KOPT-K1 (cell line): ENCODE measurements around the gene LCP1.

ENCODE experiments used
- H3K27ac ChIP-seq: fragments of 200-600 bp; sonication (generic); 2 replicates; pipeline ENCODE4 v1.5.1; 2016; ENCODE audit warnings: antibody characterized with exemption, mild to moderate bottlenecking, low read depth, low read length; ENCODE audit not compliant: poor library complexity, severe bottlenecking
- H3K36me3 ChIP-seq: fragments of 200-600 bp; sonication (generic); 2 replicates; pipeline ENCODE4 v1.5.1; 2017; ENCODE audit warnings: antibody characterized with exemption, mild to moderate bottlenecking, low read length, moderate library complexity; ENCODE audit not compliant: insufficient read depth
- H3K9me3 ChIP-seq: fragments of 200-600 bp; sonication (generic); 2 replicates; pipeline ENCODE4 v1.5.1; 2017; ENCODE audit warnings: antibody characterized with exemption, low read length, mild to moderate bottlenecking; ENCODE audit not compliant: insufficient read depth, poor library complexity, severe bottlenecking

The LCP1 gene

GRCh38 chr13:46132109-46132508 is 49.9 kb downstream of the LCP1 start:
- no peak overlapping the region for H3K27ac ChIP-seq
- H3K9me3 ChIP-seq: no peaks in the 10 kb centered on the region
- H3K36me3 ChIP-seq: peaks cover 100% of the 10 kb centered on the region

DNA sequence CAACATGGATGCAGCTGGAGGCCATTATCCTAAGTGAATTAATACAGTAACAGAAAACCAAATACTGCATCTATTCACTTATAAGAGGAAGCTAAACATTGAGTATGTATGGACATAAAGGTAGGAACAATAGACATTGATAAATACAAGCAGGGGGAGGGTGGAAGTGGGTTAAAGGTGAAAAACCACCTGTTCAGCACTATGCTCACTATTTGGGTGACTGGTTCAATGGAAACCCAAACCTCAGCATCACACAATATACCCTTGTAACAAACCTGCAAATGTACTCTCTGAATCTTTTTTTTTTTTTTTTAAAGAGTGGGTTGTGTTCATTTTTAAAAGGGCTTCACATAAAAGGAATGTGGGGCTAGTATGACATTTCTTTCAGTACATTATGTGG is 50.3 kb downstream of the LCP1 start:
- Histone ChIP-seq H3K27ac (no peak overlapping the region), H3K36me3 (peaks cover 100% of the 10 kb centered on the region), H3K9me3 (no peaks in the 10 kb centered on the region)

- H3K9me3 ChIP-seq: no peaks in the 10 kb centered on the region
- peaks cover 99% of the 10 kb centered on the region for H3K36me3 ChIP-seq
- no peak overlapping the region for H3K27ac ChIP-seq
Observed at GRCh38 chr13:46129955-46130618, 51.9 kb downstream of the LCP1 start.

DNA sequence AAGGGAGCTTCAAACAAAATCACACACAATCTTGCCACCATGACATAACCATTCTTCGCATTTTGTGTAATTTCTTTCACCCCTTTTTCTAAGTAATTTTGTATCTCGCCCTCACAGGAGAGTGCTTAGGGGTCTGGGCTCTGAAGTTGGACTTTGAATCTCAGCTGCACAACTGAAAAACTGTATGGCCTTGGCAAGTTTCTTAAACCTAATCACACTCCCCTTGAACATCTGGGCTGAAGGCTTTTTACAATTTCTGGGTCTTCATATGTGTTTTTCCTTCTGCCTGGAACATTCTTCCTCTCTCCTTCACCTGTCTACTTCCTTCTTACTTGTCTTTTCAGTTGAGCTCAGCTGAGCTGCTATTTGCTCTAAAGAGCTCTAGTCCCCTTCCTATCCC is 52.9 kb downstream of the LCP1 start:
- H3K36me3 ChIP-seq: peaks cover 97% of the 10 kb centered on the region
- no peaks in the 10 kb centered on the region for H3K9me3 ChIP-seq
- no peak overlapping the region for H3K27ac ChIP-seq

GRCh38 chr13:46127358-46128023 is 54.5 kb downstream of the LCP1 start:
- Histone ChIP-seq H3K27ac (no peak overlapping the region), H3K36me3 (peaks cover 81% of the 10 kb centered on the region)

DNA sequence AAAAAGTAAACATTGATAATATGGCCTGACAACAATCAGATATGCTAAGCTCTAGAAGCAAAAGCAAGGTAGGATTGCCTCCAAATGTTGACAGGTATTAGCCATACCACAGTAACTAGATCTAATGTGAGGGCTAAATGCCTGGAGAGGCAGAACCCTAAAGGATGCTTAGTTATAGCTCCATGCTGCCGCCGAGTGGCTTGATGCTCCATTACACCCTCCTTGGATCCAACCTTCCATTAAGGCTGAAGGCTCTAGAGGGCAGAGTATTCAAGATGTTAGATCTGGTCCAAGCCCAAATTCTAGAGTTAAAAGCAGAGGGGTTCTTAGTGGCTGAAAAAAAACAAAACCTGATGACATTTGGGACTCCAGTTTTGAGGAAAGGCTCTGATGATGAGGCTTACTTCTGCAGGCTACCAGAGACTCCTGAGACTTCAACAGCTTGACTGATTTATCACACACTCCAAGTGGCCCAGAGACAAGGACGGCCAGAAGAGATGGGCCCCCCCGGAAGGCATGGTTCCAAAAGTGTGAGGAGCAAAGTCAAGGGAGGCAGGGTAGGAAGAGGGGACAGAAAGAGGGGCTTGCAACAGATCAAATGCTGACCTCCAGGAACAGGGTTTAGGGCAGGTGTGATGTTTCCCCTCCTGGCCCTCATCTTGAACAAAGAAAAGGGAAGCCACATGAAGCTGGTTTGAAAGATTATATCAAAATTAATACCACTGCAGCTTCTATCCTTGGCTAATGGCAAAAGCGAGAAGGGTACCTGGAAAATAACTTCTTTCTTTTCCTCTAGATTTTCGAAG is 55.2 kb downstream of the LCP1 start:
- Histone ChIP-seq H3K27ac (no peak overlapping the region), H3K36me3 (peaks cover 73% of the 10 kb centered on the region), H3K9me3 (no peaks in the 10 kb centered on the region)

More at GRCh38 chr13:46127358-46128023, 54.5 kb downstream of the LCP1 start:
- no peaks in the 10 kb centered on the region for H3K9me3 ChIP-seq

GRCh38 chr13:46126056-46126455 is 55.9 kb downstream of the LCP1 start:
- Histone ChIP-seq H3K9me3 (no peaks in the 10 kb centered on the region), H3K27ac (no peak overlapping the region), H3K36me3 (peaks cover 66% of the 10 kb centered on the region)

GRCh38 chr13:46124967-46125933 is 56.7 kb downstream of the LCP1 start:
- Histone ChIP-seq H3K9me3 (no peaks in the 10 kb centered on the region), H3K36me3 (peaks cover 58% of the 10 kb centered on the region), H3K27ac (no peak overlapping the region)

- no peak overlapping the region for H3K27ac ChIP-seq
- no peaks in the 10 kb centered on the region for H3K9me3 ChIP-seq
- H3K36me3 ChIP-seq: peaks cover 51% of the 10 kb centered on the region
Observed at GRCh38 chr13:46124531-46124966, 57.4 kb downstream of the LCP1 start.

DNA sequence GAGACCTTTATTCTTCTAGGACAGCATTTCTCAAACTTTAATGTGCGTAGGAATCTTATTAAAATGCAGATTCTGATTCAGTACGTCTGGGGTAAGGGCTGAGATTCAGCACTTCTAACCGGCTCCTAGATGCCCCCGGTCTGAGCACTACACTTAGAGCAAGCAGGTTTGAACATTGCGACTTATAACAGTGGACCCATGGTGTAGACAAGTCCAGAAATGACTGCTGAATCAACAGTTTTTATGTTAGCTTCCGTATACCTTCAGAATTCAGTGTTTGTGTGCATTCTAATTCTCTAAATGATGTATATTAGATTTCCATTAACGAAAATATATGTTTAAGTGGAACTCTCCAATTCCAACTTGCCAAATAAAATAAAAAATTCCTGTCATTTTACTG is 59.7 kb downstream of the LCP1 start:
- H3K27ac ChIP-seq: no peak overlapping the region
- H3K9me3 ChIP-seq: no peaks in the 10 kb centered on the region
- H3K36me3 ChIP-seq: peaks cover 29% of the 10 kb centered on the region

DNA sequence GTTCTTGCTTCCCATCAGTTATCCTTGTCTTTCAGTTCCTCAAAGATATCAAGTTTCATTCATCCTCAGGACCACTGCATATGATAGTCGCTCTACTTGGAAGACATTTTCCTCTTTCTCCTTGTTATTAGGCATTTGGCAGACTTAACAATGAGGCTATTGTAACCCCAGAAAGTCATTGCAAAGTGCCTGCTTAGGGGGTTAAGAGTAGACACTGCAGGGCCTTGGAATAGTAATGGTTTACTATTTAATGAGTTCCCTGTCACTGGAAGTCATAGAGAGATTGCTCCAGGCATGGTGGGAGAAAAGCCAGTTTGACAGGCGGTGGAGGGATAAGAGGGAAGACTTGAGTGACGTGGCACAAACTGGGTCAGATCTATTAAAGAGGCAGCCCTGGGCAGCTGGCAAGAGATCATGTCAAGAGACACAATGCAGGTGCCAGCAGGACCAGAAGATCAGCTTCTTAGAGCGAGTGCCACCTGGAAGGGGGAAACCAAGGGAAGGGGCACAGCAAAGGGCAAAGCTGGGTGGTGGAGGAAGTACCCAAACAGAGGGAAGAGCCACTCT is 60.3 kb downstream of the LCP1 start:
- Histone ChIP-seq H3K27ac (no peak overlapping the region), H3K9me3 (no peaks in the 10 kb centered on the region), H3K36me3 (peaks cover 23% of the 10 kb centered on the region)

GRCh38 chr13:46121033-46121432 is 60.9 kb downstream of the LCP1 start:
- Histone ChIP-seq H3K9me3 (no peaks in the 10 kb centered on the region), H3K36me3 (peaks cover 16% of the 10 kb centered on the region), H3K27ac (no peak overlapping the region)

- Histone ChIP-seq H3K9me3 (no peaks in the 10 kb centered on the region), H3K27ac (no peak overlapping the region), H3K36me3 (0 out of 2 replicates have a peak, but pooled peaks cover 7% of the 10 kb centered on the region)
Observed at GRCh38 chr13:46119883-46120614, 61.9 kb downstream of the LCP1 start.
